Frontal cortex (tissue), 4 donors: Measurements from ENCODE around the gene STARD8. TPM values are rescaled to one million over a fixed set of nuclear protein-coding genes. Genes with fewer than 3 reads are reported as not detected.
"Not testable (repeated sequence)": the region's sequence is repeated elsewhere in the genome, so short reads cannot be mapped to it uniquely, and the experiment has no call there.

Experiments used
- DNase-seq, 2 donors: peaks; one replicate each; pipeline ENCODE4 v3.0.0; 2012; ENCODE audit warnings: low spot score in 2 of 2
- FAIRE-seq: peaks from 2 replicates; lab custom pipeline; 2012; peaks lifted over from hg19 to GRCh38; lab: Jason Lieb, UNC
- total RNA-seq: library from RNA; depleted of rRNA; stranded (reverse); fragments of >200 nt; gene quantifications from one replicate; pipeline ENCODE4 v1.2.3, GENCODE V29; 2014
- donor health status: control.
- donor health status: control.
- donor health status: control.

Gene STARD8
- total RNA-seq, 1 donor from 2014 or later: 1.6 TPM

DNA sequence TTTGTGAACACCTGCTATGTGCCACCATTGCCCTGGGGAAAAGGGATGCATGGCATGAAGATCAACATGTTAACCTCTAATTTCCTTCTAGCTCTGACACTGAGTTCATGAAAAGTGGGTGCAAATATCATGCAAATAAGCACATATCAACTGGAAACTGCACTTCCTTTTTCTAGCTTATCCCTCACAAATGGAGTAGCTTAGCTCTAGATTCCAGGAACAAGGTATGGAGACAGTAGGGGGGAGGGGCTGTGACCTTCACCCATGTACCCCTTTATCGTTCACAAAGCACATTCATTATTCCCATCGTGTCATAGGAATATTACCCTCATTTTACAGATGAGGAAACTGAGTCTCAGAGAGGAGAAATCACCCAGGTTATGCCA lies 37.4 kb downstream of the STARD8 start:
- FAIRE-seq (no peak), DNase-seq (no peak)

- FAIRE-seq (no peak), DNase-seq (no peak)
These were observed 38.2 kb downstream of the STARD8 start for GRCh38 chrX:68685685-68686084.

DNA sequence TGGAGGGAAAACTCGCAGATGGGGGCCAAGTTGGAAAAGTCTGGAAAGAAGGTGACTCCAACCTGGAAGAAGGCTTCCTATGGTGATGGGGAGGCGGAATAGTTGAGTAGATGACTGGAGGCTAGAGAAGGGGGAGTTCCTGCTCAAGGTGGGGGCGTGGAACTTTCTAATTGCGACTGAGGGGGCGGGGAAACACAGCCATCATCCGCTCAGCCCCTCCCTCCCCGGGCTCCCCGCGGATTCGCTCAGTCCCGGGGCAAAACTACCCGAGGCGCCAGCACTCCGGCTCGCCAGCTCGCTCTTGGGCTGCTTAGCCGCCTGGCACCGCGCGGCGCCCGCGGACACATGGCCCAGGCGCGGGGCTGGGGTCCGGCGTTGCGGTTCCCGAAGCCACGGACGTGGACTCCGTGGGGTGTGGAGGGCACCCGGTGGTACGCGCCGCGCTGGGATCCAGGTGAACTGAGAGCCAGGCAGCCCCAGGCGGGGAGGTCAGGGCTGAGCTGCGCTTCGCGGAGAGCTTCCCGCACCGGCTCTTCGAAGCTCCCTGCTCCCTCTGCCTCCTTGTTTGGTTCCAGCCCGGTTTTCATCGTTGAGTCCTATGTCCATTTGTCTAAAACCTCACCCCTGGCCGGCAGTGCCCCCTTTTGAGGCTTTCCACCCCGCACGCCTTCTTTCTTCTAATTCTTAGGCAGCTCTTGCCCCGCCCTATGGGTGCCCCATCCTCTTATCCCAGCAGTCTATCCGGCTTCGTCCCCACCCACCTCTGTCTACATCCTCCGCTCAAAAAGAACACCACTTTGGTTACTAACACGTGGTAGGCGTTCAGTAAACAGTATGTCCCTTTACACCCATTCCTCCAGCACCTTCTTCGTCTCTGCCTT lies 38.9 kb downstream of the STARD8 start:
- no peak for FAIRE-seq
- DNase-seq: peak in 1 of 2 donors; percentile 28

- not testable (repeated sequence) for DNase-seq, FAIRE-seq
These were observed 41.5 kb downstream of the STARD8 start for GRCh38 chrX:68688931-68689330.

DNA sequence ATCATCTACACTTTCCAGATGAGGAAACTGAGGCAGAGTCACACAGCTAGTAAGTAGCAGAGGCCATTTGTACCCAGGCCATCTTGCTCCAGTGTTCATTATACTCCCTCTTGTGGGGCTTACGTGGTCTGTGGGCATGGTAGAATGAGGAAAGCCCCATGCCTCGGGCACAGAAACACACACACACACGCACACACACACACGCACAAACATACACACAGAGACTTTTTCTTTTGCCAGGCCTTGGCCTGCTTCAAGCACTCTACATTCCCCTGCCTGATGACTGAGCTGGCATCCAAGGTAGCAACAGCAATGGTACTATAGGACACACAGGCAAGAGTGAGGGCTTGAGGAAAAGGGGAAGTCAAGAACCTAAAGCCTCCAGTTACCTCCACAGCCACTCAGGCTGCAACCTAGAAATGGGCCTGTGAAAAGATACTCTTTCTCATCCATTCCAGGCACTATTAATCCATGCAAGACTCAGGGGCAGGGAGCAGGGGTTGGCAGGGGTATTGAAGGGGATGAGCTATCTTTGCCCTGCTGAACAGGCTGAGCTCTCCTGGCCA lies 43.6 kb downstream of the STARD8 start:
- DNase-seq (no peak), FAIRE-seq (no peak)

- no peak for FAIRE-seq
- no peak for DNase-seq
These were observed 44.5 kb downstream of the STARD8 start for GRCh38 chrX:68691921-68692320.

DNA sequence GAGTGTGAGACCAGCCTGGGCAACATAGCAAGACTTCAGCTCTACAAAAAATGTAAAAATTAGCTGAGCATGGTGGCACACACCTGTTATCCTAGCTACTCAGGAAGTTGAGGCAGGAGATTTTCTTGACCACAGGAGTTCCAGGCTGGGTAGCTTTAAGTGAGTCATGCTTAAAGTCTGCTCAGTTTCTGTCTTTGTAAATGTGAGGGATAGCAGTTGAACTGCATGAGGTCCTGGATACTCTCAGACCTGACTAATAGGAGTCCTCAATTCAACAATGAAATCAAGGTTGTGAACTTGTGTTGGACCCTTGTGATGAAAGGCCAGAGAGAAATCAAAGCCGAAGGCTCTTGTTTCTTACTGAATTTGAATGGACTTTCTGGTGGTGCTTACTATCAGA lies 45.2 kb downstream of the STARD8 start:
- DNase-seq (no peak), FAIRE-seq (no peak)

- DNase-seq (peak; percentile 50 to 73), FAIRE-seq (no peak)
These were observed 46.3 kb downstream of the STARD8 start for GRCh38 chrX:68693481-68694434.

GRCh38 chrX:68694435-68695205 lies 47.2 kb downstream of the STARD8 start:
- DNase-seq (no peak), FAIRE-seq (no peak)

DNA sequence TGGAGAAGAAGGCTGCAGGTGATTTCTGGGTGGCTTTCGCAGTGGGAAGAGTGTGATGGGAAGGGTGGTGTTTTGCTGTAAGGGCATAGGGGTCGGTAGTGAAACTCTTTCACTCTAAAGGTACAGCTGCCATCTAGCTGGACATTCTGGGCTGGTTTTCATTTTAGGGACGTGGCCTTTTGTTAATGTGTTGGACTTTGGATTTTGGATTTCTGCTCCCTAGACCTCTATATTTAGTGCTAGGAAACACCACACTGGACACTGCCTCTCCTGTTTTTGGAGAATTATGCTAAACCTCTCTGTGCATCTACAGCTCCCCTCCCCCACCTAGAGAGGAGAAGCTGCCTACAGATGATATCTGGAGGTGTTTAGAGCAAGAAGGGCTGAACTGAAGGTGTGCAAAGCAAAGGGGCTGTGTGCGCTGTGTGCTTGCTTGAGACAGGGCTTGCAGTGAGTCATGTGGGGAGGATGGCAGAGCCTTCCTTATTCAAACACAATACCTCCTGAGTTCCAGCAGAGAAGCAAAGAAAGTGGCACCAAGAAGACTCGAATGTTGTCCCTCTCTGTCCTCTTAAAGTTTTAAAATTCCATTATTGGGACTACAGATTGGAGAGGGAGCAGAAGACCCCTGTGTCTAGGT lies 47.9 kb downstream of the STARD8 start:
- FAIRE-seq: no peak
- DNase-seq: no peak

GRCh38 chrX:68696267-68696990 lies 49.0 kb downstream of the STARD8 start:
- no peak for FAIRE-seq
- no peak for DNase-seq

GRCh38 chrX:68697036-68697435 lies 49.6 kb downstream of the STARD8 start:
- no peak for DNase-seq
- no peak for FAIRE-seq

GRCh38 chrX:68697465-68698125 lies 50.1 kb downstream of the STARD8 start:
- FAIRE-seq (no peak), DNase-seq (no peak)

GRCh38 chrX:68698942-68699341 lies 51.5 kb downstream of the STARD8 start:
- FAIRE-seq (no peak), DNase-seq (no peak)

DNA sequence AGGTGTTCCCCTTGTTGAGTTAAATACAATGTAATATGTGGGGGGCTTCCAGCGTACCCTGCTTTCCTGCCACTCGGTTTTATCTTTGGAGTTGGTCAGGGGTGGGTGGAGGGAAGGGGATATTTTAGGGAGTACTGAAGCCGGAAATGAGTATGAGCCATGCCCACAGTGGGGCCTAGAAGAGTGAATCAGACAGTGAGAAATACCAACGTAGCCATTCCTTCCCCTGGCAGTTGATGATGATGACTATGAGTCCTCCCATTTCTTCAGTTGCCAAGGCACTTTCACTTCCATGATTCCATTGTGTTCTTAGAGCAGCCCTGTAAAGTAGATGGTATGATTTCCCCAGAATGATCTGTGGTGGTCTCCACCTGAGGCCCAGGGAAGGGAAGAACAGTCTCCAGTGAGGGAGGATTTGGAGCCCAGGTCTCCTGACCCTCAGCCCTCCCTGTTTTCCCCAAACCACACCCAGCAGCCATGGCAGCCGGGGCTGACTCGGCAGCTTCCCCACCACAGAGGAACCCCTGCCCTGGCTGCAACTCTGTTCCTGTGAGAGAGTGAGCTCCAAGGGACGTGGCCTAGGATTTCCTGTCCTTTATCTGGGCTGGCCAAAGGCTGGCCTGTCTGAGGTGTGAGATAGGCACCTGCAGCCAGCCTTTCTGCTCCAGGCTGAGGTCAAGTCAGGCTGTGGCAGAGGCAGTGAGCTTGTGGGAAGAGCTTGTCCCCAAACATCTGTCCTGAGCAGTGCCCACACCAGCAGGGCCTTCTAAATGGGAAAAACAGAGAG lies 52.7 kb downstream of the STARD8 start:
- FAIRE-seq (no peak), DNase-seq (no peak)

DNA sequence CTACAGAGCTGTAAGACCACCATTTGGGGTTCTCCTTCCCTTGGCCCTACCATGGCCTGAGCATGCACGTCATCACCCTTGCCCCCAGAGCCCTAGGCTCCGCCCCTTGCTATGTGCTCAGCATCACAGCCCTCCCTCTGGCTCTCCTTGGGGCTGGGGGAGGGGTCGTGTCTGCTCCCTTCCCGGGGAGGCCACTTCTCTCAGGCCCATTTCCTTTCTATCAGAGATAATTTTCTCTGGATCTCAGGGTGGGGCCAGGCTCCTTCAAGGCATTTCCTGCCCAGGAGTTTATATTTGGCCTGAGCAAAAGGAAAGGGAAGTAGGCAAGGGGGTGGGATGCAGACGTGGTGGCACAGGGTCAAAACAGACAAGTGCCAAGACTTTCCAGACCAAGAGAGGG lies 55.9 kb downstream of the STARD8 start:
- FAIRE-seq (no peak), DNase-seq (no peak)

DNA sequence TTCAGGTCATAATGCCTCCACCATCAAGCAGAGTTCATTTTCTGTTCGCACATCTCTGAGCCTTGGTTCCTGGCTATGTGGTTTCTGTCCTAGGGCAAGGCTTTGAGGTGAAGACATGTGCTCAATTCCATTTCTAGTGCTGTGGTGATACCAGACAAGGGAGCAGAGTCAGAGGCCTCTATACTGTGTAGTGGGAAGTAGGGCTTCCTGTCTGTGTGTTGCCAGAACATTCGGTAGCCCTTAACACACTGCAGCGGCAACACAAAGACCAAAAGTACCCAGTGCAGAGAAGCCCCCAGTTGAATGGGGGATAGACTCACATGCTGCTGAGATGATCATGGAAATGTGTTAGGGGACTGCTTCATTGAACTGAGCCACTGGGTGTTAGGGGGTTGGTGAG lies 56.4 kb downstream of the STARD8 start:
- FAIRE-seq: no peak
- no peak for DNase-seq
